22Rv1 (cell line): ENCODE measurements around the gene PARS2.

Source experiments
- CTCF ChIP-seq: fragments of 450-650 bp; IDR thresholded peaks from 2 replicates; pipeline ENCODE4 v1.5.1; 2017; ENCODE audit warnings: mild to moderate bottlenecking
- ZFX ChIP-seq: fragments of 450-650 bp; IDR thresholded peaks from 2 replicates; pipeline ENCODE4 v1.6.1; 2017; ENCODE audit warnings: antibody characterized with exemption, borderline replicate concordance

DNA sequence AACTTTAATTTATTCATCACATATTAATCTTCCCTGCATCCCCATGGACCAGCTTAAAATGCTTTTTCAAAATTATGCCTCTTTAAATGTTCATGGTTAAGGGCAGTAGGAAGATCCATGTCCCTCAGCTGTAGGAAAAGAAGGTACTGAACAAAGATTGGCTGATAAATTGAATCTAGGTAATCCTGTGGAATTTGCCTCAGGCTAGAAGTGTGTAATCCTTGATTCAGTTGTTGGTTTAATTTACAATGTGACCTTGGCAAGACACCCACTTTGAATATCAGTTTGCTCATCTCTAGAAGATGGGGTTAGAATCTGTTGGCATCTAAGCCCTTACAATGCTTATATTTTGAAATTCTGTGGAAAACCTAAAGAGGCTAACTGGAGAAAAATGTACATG is 42.6 kb downstream of the PARS2 start:
- TF ChIP-seq CTCF (no peak), ZFX (no peak)
